Measurements from ENCODE around the gene STRIP1.

Gene STRIP1

GRCh38 chr1:110053552-110054428 lies 19.4 kb downstream of the STRIP1 start:
- DNase-seq, result peak; percentile 23

- DNase-seq, result no peak
Observed at GRCh38 chr1:110055493-110056284, 21.3 kb downstream of the STRIP1 start.

- no peak for DNase-seq
Observed at GRCh38 chr1:110056285-110056683, 21.9 kb downstream of the STRIP1 start.

- no peak for DNase-seq
Observed at GRCh38 chr1:110056776-110057175, 22.4 kb downstream of the STRIP1 start.

GRCh38 chr1:110057963-110058518 lies 23.6 kb downstream of the STRIP1 start:
- no peak for DNase-seq

- no peak for DNase-seq
Observed at GRCh38 chr1:110058591-110058990, 24.2 kb downstream of the STRIP1 start.

GRCh38 chr1:110059133-110059863 lies 24.9 kb downstream of the STRIP1 start:
- DNase-seq, result no peak

GRCh38 chr1:110060034-110060661 lies 25.7 kb downstream of the STRIP1 start:
- DNase-seq, result peak; percentile 1

- DNase-seq, result no peak
Observed at GRCh38 chr1:110060662-110061060, 26.2 kb downstream of the STRIP1 start.

- DNase-seq, result no peak
Observed at GRCh38 chr1:110061341-110061740, 26.9 kb downstream of the STRIP1 start.

- no peak for DNase-seq
Observed at GRCh38 chr1:110062612-110063011, 28.2 kb downstream of the STRIP1 start.

- DNase-seq, result no peak
Observed at GRCh38 chr1:110063781-110064180, 29.4 kb downstream of the STRIP1 start.

GRCh38 chr1:110064576-110065337 lies 30.3 kb downstream of the STRIP1 start:
- no peak for DNase-seq

- no peak for DNase-seq
Observed at GRCh38 chr1:110065841-110066240, 31.4 kb downstream of the STRIP1 start.

GRCh38 chr1:110067479-110067892 lies 33.1 kb downstream of the STRIP1 start:
- DNase-seq, result no peak

GRCh38 chr1:110067893-110068645 lies 33.6 kb downstream of the STRIP1 start:
- no peak for DNase-seq

- no peak for DNase-seq
Observed at GRCh38 chr1:110068646-110069403, 34.4 kb downstream of the STRIP1 start.

- no peak for DNase-seq
Observed at GRCh38 chr1:110069404-110070281, 35.2 kb downstream of the STRIP1 start.

- DNase-seq, result no peak
Observed at GRCh38 chr1:110070282-110070669, 35.9 kb downstream of the STRIP1 start.

All from NCI-H1105 (cell line).